GM23338 (cell line): Measurements from ENCODE around the gene ABHD18. TPM values are rescaled to one million over a fixed set of nuclear protein-coding genes. Genes with fewer than 3 reads are reported as not detected.

Experiments
- ATAC-seq: fragments of 200-7000 bp; cut with Tn5 transposase; 3 replicates; pipeline ENCODE4 v1.9.1; 2020
- DNase-seq: peaks from one replicate; pipeline ENCODE4 v3.0.0-alpha.2; 2015; ENCODE audit warnings: low spot score
- H2AFZ ChIP-seq: fragments of 200-600 bp; sonication (generic); 2 replicates; pipeline ENCODE4 v1.8.0; 2016; ENCODE audit warnings: antibody characterized with exemption, mild to moderate bottlenecking, moderate library complexity
- H3F3A ChIP-seq: fragments of 200-600 bp; sonication (generic); replicated peaks from 2 replicates; pipeline ENCODE4 v1.8.0; 2017; ENCODE audit warnings: antibody characterized with exemption, mixed run types, low read depth
- H3K27ac ChIP-seq: fragments of 200-600 bp; sonication (generic); 2 replicates; pipeline ENCODE4 v1.6.1; 2016; ENCODE audit warnings: low read depth
- H3K27me3 ChIP-seq: fragments of 200-600 bp; sonication (generic); 2 replicates; pipeline ENCODE4 v1.8.0; 2016; ENCODE audit warnings: mild to moderate bottlenecking, mixed run types, moderate library complexity; ENCODE audit not compliant: insufficient read depth
- H3K36me3 ChIP-seq: fragments of 200-600 bp; sonication (generic); 2 replicates; pipeline ENCODE4 v1.8.0; 2016; ENCODE audit warnings: mild to moderate bottlenecking; ENCODE audit not compliant: insufficient read depth
- H3K4me1 ChIP-seq: fragments of 200-600 bp; sonication (generic); 2 replicates; pipeline ENCODE4 v1.8.0; 2016; ENCODE audit warnings: mild to moderate bottlenecking, moderate library complexity; ENCODE audit not compliant: insufficient read depth
- H3K4me2 ChIP-seq: fragments of 200-600 bp; sonication (generic); 2 replicates; pipeline ENCODE4 v1.7.1; 2017; ENCODE audit warnings: mixed run types
- H3K4me3 ChIP-seq: fragments of 200-600 bp; sonication (generic); 2 replicates; pipeline ENCODE4 v1.6.1; 2016; ENCODE audit warnings: mixed run types
- H3K79me2 ChIP-seq: fragments of 200-600 bp; sonication (generic); replicated peaks from 2 replicates; pipeline ENCODE4 v1.8.0; 2017; ENCODE audit warnings: mild to moderate bottlenecking; ENCODE audit not compliant: insufficient read depth
- H3K9me2 ChIP-seq: fragments of 200-600 bp; sonication (generic); 2 replicates; pipeline ENCODE4 v1.8.0; 2017; ENCODE audit not compliant: insufficient read depth
- H4K20me1 ChIP-seq: fragments of 200-600 bp; sonication (generic); replicated peaks from 2 replicates; pipeline ENCODE4 v1.8.0; 2017; ENCODE audit warnings: mild to moderate bottlenecking; ENCODE audit not compliant: insufficient read depth
- H3K27ac Mint-ChIP-seq: 2 replicates; pipeline ENCODE4 v1.8.0; 2020; ENCODE audit warnings: inconsistent platforms, mild to moderate bottlenecking, moderate library complexity, mixed read lengths
- H3K27me3 Mint-ChIP-seq: 3 replicates; pipeline ENCODE4 v1.8.0; 2022; ENCODE audit warnings: low read depth, mild to moderate bottlenecking, moderate library complexity, mixed read lengths, inconsistent platforms; ENCODE audit not compliant: insufficient read depth, poor library complexity
- H3K36me3 Mint-ChIP-seq: 3 replicates; pipeline ENCODE4 v1.8.0; 2021; ENCODE audit warnings: low read depth, mild to moderate bottlenecking, inconsistent platforms, moderate library complexity, mixed read lengths
- H3K4me1 Mint-ChIP-seq: 3 replicates; pipeline ENCODE4 v1.8.0; 2020; ENCODE audit warnings: mild to moderate bottlenecking, inconsistent platforms, mixed read lengths
- H3K4me3 Mint-ChIP-seq: 3 replicates; pipeline ENCODE4 v1.8.0; 2021; ENCODE audit warnings: moderate library complexity, mild to moderate bottlenecking, inconsistent platforms, mixed read lengths
- H3K9me3 Mint-ChIP-seq: 3 replicates; pipeline ENCODE4 v1.8.0; 2020; ENCODE audit warnings: moderate library complexity, mild to moderate bottlenecking, inconsistent platforms, mixed read lengths
- POLR2AphosphoS5 ChIP-seq: IDR thresholded peaks from 2 replicates; pipeline ENCODE4 v1.6.1; 2016; ENCODE audit warnings: antibody characterized with exemption, low read depth
- STAT1 ChIP-seq: IDR thresholded peaks from one replicate; pipeline ENCODE4 v1.6.1; 2016; ENCODE audit warnings: antibody characterized with exemption; ENCODE audit not compliant: unreplicated experiment
- polyA plus RNA-seq: library from polyadenylated mRNA; unstranded; fragments of >200 nt; fragmentation: Nextera tagmentation; extraction: Ambion mirVana; gene quantifications from 2 replicates; pipeline ENCODE4 v1.2.1, GENCODE V29; 2016
- total RNA-seq: library from RNA; depleted of rRNA; stranded (reverse); fragments of >200 nt; shearing (Covaris generic); gene quantifications from 2 replicates; pipeline ENCODE4 v1.2.3, GENCODE V29; 2014
- TF ChIP-seq, protein P1 (sequence below): fragments of 250-450 bp; sonication (Bioruptor Pico); IDR thresholded peaks from 2 replicates; pipeline ENCODE4 v1.5.0; 2020; ENCODE audit warnings: mild to moderate bottlenecking, moderate library complexity
- TF ChIP-seq, protein P2 (sequence below): IDR thresholded peaks from one replicate; pipeline ENCODE4 v1.6.1; 2018; ENCODE audit warnings: antibody characterized with exemption; ENCODE audit not compliant: unreplicated experiment
- TF ChIP-seq, protein P3 (sequence below), 2 experiments: fragments of 200-600 bp in 1 of 2; sonication (generic) in 1 of 2; conservative IDR thresholded peaks; 2 replicates each; pipeline versions ENCODE4 v1.5.1 to v1.6.1; 2016 to 2017; ENCODE audit warnings: antibody characterized with exemption in 2 of 2, low read depth in 2 of 2, mild to moderate bottlenecking in 2 of 2, moderate library complexity in 1 of 2

The ABHD18 gene
- total and polyA plus RNA-seq, 2 experiments from 2014 or later: 7.2 to 18.6 TPM

DNA sequence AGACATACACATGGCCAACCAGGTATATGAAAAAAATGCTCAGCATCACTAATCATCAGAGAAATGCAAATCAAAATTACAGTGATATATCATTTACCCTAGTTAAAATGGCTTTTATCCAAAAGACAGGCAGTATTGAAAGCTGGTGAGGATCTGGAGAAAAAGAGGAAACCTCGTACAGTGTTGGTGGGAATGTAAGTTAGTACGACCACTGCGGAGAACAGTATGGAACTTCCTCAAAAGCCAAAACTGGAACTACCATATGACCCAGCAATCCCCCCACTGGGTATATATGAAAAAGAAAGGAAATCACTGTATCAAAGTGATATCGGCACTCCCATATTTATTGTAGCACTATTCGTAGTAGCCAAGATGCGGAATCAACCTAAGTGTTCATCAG is 23.4 kb downstream of the ABHD18 start (continued):
- TF ChIP-seq, protein P1, sequence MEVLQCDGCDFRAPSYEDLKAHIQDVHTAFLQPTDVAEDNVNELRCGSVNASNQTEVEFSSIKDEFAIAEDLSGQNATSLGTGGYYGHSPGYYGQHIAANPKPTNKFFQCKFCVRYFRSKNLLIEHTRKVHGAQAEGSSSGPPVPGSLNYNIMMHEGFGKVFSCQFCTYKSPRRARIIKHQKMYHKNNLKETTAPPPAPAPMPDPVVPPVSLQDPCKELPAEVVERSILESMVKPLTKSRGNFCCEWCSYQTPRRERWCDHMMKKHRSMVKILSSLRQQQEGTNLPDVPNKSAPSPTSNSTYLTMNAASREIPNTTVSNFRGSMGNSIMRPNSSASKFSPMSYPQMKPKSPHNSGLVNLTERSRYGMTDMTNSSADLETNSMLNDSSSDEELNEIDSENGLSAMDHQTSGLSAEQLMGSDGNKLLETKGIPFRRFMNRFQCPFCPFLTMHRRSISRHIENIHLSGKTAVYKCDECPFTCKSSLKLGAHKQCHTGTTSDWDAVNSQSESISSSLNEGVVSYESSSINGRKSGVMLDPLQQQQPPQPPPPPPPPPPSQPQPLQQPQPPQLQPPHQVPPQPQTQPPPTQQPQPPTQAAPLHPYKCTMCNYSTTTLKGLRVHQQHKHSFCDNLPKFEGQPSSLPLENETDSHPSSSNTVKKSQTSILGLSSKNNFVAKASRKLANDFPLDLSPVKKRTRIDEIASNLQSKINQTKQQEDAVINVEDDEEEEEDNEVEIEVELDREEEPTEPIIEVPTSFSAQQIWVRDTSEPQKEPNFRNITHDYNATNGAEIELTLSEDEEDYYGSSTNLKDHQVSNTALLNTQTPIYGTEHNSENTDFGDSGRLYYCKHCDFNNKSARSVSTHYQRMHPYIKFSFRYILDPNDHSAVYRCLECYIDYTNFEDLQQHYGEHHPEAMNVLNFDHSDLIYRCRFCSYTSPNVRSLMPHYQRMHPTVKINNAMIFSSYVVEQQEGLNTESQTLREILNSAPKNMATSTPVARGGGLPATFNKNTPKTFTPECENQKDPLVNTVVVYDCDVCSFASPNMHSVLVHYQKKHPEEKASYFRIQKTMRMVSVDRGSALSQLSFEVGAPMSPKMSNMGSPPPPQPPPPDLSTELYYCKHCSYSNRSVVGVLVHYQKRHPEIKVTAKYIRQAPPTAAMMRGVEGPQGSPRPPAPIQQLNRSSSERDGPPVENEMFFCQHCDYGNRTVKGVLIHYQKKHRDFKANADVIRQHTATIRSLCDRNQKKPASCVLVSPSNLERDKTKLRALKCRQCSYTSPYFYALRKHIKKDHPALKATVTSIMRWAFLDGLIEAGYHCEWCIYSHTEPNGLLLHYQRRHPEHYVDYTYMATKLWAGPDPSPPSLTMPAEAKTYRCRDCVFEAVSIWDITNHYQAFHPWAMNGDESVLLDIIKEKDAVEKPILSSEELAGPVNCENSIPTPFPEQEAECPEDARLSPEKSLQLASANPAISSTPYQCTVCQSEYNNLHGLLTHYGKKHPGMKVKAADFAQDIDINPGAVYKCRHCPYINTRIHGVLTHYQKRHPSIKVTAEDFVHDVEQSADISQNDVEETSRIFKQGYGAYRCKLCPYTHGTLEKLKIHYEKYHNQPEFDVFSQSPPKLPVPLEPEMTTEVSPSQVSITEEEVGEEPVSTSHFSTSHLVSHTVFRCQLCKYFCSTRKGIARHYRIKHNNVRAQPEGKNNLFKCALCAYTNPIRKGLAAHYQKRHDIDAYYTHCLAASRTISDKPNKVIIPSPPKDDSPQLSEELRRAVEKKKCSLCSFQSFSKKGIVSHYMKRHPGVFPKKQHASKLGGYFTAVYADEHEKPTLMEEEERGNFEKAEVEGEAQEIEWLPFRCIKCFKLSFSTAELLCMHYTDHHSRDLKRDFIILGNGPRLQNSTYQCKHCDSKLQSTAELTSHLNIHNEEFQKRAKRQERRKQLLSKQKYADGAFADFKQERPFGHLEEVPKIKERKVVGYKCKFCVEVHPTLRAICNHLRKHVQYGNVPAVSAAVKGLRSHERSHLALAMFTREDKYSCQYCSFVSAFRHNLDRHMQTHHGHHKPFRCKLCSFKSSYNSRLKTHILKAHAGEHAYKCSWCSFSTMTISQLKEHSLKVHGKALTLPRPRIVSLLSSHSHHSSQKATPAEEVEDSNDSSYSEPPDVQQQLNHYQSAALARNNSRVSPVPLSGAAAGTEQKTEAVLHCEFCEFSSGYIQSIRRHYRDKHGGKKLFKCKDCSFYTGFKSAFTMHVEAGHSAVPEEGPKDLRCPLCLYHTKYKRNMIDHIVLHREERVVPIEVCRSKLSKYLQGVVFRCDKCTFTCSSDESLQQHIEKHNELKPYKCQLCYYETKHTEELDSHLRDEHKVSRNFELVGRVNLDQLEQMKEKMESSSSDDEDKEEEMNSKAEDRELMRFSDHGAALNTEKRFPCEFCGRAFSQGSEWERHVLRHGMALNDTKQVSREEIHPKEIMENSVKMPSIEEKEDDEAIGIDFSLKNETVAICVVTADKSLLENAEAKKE (CRISPR knock-in tag): no peak
- TF ChIP-seq, protein P2, sequence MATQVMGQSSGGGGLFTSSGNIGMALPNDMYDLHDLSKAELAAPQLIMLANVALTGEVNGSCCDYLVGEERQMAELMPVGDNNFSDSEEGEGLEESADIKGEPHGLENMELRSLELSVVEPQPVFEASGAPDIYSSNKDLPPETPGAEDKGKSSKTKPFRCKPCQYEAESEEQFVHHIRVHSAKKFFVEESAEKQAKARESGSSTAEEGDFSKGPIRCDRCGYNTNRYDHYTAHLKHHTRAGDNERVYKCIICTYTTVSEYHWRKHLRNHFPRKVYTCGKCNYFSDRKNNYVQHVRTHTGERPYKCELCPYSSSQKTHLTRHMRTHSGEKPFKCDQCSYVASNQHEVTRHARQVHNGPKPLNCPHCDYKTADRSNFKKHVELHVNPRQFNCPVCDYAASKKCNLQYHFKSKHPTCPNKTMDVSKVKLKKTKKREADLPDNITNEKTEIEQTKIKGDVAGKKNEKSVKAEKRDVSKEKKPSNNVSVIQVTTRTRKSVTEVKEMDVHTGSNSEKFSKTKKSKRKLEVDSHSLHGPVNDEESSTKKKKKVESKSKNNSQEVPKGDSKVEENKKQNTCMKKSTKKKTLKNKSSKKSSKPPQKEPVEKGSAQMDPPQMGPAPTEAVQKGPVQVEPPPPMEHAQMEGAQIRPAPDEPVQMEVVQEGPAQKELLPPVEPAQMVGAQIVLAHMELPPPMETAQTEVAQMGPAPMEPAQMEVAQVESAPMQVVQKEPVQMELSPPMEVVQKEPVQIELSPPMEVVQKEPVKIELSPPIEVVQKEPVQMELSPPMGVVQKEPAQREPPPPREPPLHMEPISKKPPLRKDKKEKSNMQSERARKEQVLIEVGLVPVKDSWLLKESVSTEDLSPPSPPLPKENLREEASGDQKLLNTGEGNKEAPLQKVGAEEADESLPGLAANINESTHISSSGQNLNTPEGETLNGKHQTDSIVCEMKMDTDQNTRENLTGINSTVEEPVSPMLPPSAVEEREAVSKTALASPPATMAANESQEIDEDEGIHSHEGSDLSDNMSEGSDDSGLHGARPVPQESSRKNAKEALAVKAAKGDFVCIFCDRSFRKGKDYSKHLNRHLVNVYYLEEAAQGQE: no peak

DNA sequence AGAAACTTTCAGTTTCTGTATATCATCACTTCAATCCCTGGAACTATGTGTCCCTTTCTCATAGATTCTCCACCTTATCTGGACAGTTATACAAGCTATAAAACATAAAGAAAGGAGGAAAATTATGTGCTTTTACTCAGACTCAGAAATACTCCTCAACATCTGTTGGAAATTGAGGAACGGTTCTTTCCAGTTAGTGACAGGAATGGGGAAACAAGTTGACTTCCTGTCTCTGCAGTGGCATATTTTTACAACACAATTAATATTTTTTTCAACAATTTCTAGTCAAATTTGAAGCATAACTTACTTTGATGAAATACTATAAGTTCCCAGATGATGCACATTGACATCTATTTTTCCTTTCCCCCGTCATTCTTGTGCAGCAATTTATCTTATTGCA is 27.9 kb downstream of the ABHD18 start:
- Mint-ChIP-seq H3K27ac (no peak overlapping the region), H3K27me3 (no peaks in the 10 kb centered on the region), H3K36me3 (peaks cover 25% of the 10 kb centered on the region; the same call in 2 of the 3 replicates), H3K4me3 (no peak overlapping the region), H3K4me1 (no peaks in the 10 kb centered on the region), H3K9me3 (peaks cover 8% of the 10 kb centered on the region; the same call in 2 of the 3 replicates)
- Histone ChIP-seq H2AFZ (no peak overlapping the region), H3K9me2 (no peaks in the 10 kb centered on the region), H3K36me3 (peaks cover 4% of the 10 kb centered on the region; the same call in 1 of the 2 replicates), H3K79me2 (no peaks in the 10 kb centered on the region), H3K4me3 (no peak overlapping the region), H3K4me1 (no peaks in the 10 kb centered on the region), H3F3A (no peaks in the 10 kb centered on the region), H3K4me2 (no peak overlapping the region), H3K27ac (no peak overlapping the region), H3K27me3 (no peaks in the 10 kb centered on the region), H4K20me1 (no peaks in the 10 kb centered on the region)
- ATAC-seq: no peak
- DNase-seq: no peak
- no peak for TF ChIP-seq STAT1
- TF ChIP-seq, protein P3, sequence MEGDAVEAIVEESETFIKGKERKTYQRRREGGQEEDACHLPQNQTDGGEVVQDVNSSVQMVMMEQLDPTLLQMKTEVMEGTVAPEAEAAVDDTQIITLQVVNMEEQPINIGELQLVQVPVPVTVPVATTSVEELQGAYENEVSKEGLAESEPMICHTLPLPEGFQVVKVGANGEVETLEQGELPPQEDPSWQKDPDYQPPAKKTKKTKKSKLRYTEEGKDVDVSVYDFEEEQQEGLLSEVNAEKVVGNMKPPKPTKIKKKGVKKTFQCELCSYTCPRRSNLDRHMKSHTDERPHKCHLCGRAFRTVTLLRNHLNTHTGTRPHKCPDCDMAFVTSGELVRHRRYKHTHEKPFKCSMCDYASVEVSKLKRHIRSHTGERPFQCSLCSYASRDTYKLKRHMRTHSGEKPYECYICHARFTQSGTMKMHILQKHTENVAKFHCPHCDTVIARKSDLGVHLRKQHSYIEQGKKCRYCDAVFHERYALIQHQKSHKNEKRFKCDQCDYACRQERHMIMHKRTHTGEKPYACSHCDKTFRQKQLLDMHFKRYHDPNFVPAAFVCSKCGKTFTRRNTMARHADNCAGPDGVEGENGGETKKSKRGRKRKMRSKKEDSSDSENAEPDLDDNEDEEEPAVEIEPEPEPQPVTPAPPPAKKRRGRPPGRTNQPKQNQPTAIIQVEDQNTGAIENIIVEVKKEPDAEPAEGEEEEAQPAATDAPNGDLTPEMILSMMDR (conservative IDR thresholded peaks at IDR 0.05; ENCODE audit: low read depth in 2 of 2): no peak
- TF ChIP-seq POLR2AphosphoS5: no peak
- TF ChIP-seq, protein P2: no peak
